Caco-2 (cell line): ENCODE measurements around the gene ELOVL5. TPM values are rescaled to one million over a fixed set of nuclear protein-coding genes. Genes with fewer than 3 reads are reported as not detected.
A peak's percentile ranks its signal among the peaks of the same experiment; 100 is the strongest.
"Not testable (repeated sequence)": the region's sequence is repeated elsewhere in the genome, so short reads cannot be mapped to it uniquely, and the experiment has no call there.

Experiments
- BruUV-seq: library from RNA; stranded (reverse); fragments of 400-500 nt; replicated peaks from 2 replicates; lab custom pipeline; 2021; lab: Mats Ljungman, UMichigan
- CTCF ChIA-PET: fragments of 300-600 bp; sonication (Branson Sonifier 250); formaldehyde crosslinking; loops from one replicate; lab custom pipeline; 2022; ENCODE audit warnings: antibody characterized with exemption; lab: Charles Lee
- POLR2A ChIA-PET: fragments of 300-600 bp; sonication (Branson Sonifier 250); formaldehyde crosslinking; loops from one replicate; lab custom pipeline; 2022; ENCODE audit warnings: antibody characterized with exemption; lab: Charles Lee
- DNase-seq, 2 experiments: peaks; one replicate each; pipeline versions ENCODE4 v3.0.0 to v3.0.0-alpha.2; 2020 to 2022
- H3K27me3 ChIP-seq: replicated peaks from 2 replicates; pipeline ENCODE4 v1.6.0; 2011; ENCODE audit warnings: low read length; ENCODE audit not compliant: control insufficient read depth, insufficient read depth
- H3K36me3 ChIP-seq: 2 replicates; pipeline ENCODE4 v1.5.1; 2011; ENCODE audit warnings: low read length; ENCODE audit not compliant: control insufficient read depth, insufficient read depth
- H3K4me1 ChIP-seq: fragments of 250-450 bp; sonication (Bioruptor Pico); 2 replicates; pipeline ENCODE4 v1.5.1; 2020; ENCODE audit warnings: mild to moderate bottlenecking
- H3K4me3 ChIP-seq: 2 replicates; pipeline ENCODE4 v1.5.1; 2011; ENCODE audit warnings: low read depth, mild to moderate bottlenecking, control low read depth, low read length
- H3K9me3 ChIP-seq: fragments of 250-450 bp; sonication (Bioruptor Pico); 2 replicates; pipeline ENCODE4 v1.5.1; 2020; ENCODE audit warnings: mild to moderate bottlenecking, moderate library complexity
- H3K27ac Mint-ChIP-seq: one replicate; pipeline ENCODE4 v1.8.0; 2022; ENCODE audit warnings: mixed read lengths; ENCODE audit not compliant: unreplicated experiment
- H3K27me3 Mint-ChIP-seq: one replicate; pipeline ENCODE4 v1.8.0; 2022; ENCODE audit warnings: mixed read lengths; ENCODE audit not compliant: insufficient read depth, unreplicated experiment
- H3K36me3 Mint-ChIP-seq: one replicate; pipeline ENCODE4 v1.8.0; 2022; ENCODE audit warnings: mild to moderate bottlenecking, mixed read lengths; ENCODE audit not compliant: insufficient read depth, unreplicated experiment
- H3K4me1 Mint-ChIP-seq: one replicate; pipeline ENCODE4 v1.8.0; 2022; ENCODE audit warnings: low read depth, mixed read lengths; ENCODE audit not compliant: unreplicated experiment
- H3K4me3 Mint-ChIP-seq: one replicate; pipeline ENCODE4 v1.8.0; 2022; ENCODE audit warnings: mild to moderate bottlenecking, moderate library complexity, mixed read lengths; ENCODE audit not compliant: unreplicated experiment
- H3K9me3 Mint-ChIP-seq: one replicate; pipeline ENCODE4 v1.8.0; 2022; ENCODE audit warnings: mixed read lengths; ENCODE audit not compliant: unreplicated experiment
- intact Hi-C: fragments of 100-400 bp; cut with micrococcal nuclease; formaldehyde crosslinking; loops from one replicate; pipeline ENCODE4 v1.10.0; 2022; ENCODE audit not compliant: unreplicated experiment
- total RNA-seq: library from RNA; stranded (reverse); gene quantifications from 2 replicates; pipeline ENCODE4 v1.2.3, GENCODE V29; 2022
- TF ChIP-seq, protein P1 (sequence below), 2 experiments: fragments of 200-600 bp in 1 of 2; IDR thresholded peaks; 1 replicate in 1 of 2; 2 replicates in 1 of 2; pipeline versions ENCODE4 v1.5.1 to v1.8.0; 2011 to 2022; ENCODE audit warnings: antibody characterized with exemption in 1 of 2, control low read depth in 1 of 2, inconsistent platforms in 1 of 2, low read depth in 1 of 2, low read length in 1 of 2, mild to moderate bottlenecking in 1 of 2, moderate library complexity in 1 of 2; ENCODE audit not compliant: insufficient read depth in 1 of 2, severe bottlenecking in 1 of 2, unreplicated experiment in 1 of 2

ELOVL5 gene
- total RNA-seq, 1 experiment from 2014 or later, result 70.4 TPM

DNA sequence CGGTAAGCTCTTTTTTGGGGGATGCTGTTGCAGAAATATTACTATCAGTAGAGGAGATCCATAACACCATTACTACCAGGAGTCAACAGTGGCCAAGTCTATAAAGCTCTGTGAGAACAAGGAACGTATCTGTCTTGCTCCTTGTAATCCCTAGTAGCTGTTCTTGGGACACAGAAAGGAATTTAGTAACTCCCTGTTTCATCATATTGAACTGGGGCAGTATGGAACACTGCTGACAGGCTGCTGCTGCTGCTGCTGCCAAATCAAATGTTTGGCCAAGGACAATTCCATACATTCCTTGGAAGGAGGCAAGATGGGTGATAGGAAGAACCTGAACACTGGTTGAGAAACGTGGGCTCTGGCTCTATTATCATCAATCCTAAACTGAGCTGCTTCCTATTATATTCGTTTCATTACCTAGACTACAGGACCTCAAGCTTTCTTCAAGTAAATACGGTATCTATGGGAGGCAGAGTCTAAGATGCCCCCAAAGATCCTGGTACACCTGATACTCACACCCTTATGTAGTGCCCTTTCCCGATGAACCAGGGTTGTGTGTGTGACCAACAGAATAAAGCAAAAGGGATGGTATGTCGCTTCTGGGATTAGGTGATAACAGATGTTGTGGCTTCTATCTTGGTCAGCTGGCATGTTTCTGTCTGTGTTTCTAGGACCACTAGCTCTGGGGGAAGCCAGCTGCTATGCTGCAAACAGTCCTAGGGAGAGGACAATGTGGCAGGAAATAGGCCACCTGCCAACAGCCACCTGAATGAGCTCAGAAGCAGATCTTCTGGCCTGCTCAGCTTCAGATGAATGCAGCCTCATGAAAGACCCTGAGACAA lies 39.5 kb downstream of the ELOVL5 start:
- no peaks in the 10 kb centered on the region for H3K27me3 ChIP-seq
- Mint-ChIP-seq H3K27me3 (no peaks in the 10 kb centered on the region), H3K4me1 (no peaks in the 10 kb centered on the region), H3K36me3 (no peaks in the 10 kb centered on the region), H3K27ac (peak overlapping the region; percentile 42), H3K9me3 (no peaks in the 10 kb centered on the region), H3K4me3 (no peak overlapping the region)
- TF ChIP-seq, protein P1, sequence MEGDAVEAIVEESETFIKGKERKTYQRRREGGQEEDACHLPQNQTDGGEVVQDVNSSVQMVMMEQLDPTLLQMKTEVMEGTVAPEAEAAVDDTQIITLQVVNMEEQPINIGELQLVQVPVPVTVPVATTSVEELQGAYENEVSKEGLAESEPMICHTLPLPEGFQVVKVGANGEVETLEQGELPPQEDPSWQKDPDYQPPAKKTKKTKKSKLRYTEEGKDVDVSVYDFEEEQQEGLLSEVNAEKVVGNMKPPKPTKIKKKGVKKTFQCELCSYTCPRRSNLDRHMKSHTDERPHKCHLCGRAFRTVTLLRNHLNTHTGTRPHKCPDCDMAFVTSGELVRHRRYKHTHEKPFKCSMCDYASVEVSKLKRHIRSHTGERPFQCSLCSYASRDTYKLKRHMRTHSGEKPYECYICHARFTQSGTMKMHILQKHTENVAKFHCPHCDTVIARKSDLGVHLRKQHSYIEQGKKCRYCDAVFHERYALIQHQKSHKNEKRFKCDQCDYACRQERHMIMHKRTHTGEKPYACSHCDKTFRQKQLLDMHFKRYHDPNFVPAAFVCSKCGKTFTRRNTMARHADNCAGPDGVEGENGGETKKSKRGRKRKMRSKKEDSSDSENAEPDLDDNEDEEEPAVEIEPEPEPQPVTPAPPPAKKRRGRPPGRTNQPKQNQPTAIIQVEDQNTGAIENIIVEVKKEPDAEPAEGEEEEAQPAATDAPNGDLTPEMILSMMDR (IDR thresholded peaks at IDR 0.05; ENCODE audit: insufficient read depth in 1 of 2, low read depth in 1 of 2, low read length in 1 of 2, severe bottlenecking in 1 of 2, unreplicated experiment in 1 of 2), result no peak
- ChIA-PET CTCF (no interaction called here), POLR2A (no interaction called here)
- intact Hi-C loops, result no loop called here
- no peaks in the 10 kb centered on the region for H3K9me3 ChIP-seq
- no peak overlapping the region for H3K4me3 ChIP-seq
- peak in 1 of 2 experiments; percentile 24 for DNase-seq
- no peaks in the 10 kb centered on the region for H3K36me3 ChIP-seq
- no TSS peak for BruUV-seq
- H3K4me1 ChIP-seq, result no peaks in the 10 kb centered on the region; the same call in 1 of the 2 replicates

DNA sequence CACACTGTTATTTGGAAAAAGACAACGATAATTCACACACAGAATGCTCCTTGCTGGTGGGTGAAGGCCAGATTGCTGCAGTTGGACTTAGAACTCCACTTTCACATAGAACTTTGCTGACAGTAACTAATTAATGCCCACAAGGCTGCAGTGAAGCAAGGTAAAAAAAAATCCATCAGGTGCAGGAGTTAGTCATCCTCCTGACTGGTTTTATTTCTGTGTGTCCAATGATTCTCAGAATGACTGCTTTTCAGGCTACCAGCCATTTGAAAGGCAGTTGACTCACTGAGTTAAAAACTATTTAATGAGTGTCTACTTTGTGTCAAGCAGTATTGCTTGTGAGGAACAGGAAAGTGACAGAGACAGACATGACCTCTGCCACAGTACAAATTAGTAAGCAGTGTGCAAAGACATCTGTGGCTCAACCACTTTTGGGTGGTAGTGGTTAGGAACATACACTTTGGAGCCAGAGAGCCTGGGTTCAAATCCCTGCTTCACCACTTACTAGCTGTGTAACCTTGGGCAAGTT lies 41.9 kb downstream of the ELOVL5 start:
- peaks cover 14% of the 10 kb centered on the region for H3K4me1 Mint-ChIP-seq
- CTCF ChIA-PET, result no interaction called here
- BruUV-seq, result no TSS peak
- no peak overlapping the region for H3K4me3 Mint-ChIP-seq
- POLR2A ChIA-PET, result no interaction called here
- no peaks in the 10 kb centered on the region for H3K9me3 Mint-ChIP-seq
- Histone ChIP-seq H3K27me3 (no peaks in the 10 kb centered on the region), H3K9me3 (no peaks in the 10 kb centered on the region), H3K4me3 (no peak overlapping the region), H3K36me3 (no peaks in the 10 kb centered on the region), H3K4me1 (peaks cover 13% of the 10 kb centered on the region)
- intact Hi-C loops, result no loop called here
- DNase-seq, result no peak
- H3K27me3 Mint-ChIP-seq, result no peaks in the 10 kb centered on the region
- no peak overlapping the region for H3K27ac Mint-ChIP-seq
- TF ChIP-seq, protein P1 (IDR thresholded peaks at IDR 0.05; ENCODE audit: insufficient read depth in 1 of 2, low read depth in 1 of 2, low read length in 1 of 2, severe bottlenecking in 1 of 2, unreplicated experiment in 1 of 2), result no peak
- no peaks in the 10 kb centered on the region for H3K36me3 Mint-ChIP-seq

DNA sequence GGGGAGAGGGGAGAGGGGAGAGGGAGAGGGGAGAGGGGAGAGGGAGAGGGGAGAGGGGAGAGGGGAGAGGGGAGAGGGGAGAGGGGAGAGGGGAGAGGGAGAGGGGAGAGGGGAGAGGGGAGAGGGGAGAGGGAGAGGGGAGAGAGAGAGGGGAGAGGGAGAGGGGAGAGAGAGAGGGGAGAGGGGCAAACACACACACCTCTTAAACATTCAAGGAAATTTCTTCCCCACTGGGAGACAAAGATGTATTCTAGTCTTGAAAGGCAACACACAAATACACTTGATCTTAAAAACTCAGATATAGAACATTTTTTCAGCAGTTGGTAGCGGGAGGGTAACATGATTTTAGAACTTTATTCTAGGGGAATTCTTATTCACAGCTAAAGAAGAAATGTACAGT lies 42.5 kb downstream of the ELOVL5 start:
- BruUV-seq, POLR2A ChIA-PET, H3K27me3 Mint-ChIP-seq, H3K36me3 Mint-ChIP-seq, H3K9me3 ChIP-seq, H3K27me3 ChIP-seq, intact Hi-C loops, H3K36me3 ChIP-seq, H3K9me3 Mint-ChIP-seq, DNase-seq, H3K4me3 Mint-ChIP-seq, CTCF ChIA-PET, H3K4me3 ChIP-seq, H3K27ac Mint-ChIP-seq: not testable (repeated sequence)
- peaks cover 20% of the 10 kb centered on the region for H3K4me1 Mint-ChIP-seq
- H3K4me1 ChIP-seq, result peaks cover 13% of the 10 kb centered on the region

DNA sequence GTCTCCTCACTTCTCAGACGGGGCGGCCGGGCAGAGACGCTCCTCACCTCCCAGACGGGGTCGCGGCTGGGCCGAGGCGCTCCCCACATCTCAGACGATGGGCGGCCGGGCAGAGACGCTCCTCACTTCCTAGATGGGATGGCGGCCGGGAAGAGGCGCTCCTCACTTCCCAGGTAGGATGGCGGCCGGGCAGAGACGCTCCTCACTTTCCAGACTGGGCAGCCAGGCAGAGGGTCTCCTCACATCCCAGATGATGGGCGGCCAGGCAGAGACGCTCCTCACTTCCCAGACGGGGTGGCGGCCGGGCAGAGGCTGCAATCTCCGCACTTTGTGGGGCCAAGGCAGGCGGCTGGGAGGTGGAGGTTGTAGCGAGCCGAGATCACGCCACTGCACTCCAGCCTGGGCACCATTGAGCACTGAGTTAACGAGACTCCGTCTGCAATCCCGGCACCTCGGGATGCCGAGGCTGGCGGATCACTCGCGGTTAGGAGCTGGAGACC lies 43.2 kb downstream of the ELOVL5 start:
- H3K4me3 ChIP-seq, DNase-seq, BruUV-seq, H3K4me3 Mint-ChIP-seq, H3K27ac Mint-ChIP-seq, intact Hi-C loops, H3K9me3 Mint-ChIP-seq, H3K36me3 Mint-ChIP-seq, H3K9me3 ChIP-seq, POLR2A ChIA-PET, H3K36me3 ChIP-seq, H3K27me3 Mint-ChIP-seq, H3K27me3 ChIP-seq, CTCF ChIA-PET: not testable (repeated sequence)
- H3K4me1 Mint-ChIP-seq, result peaks cover 20% of the 10 kb centered on the region
- peaks cover 13% of the 10 kb centered on the region for H3K4me1 ChIP-seq

DNA sequence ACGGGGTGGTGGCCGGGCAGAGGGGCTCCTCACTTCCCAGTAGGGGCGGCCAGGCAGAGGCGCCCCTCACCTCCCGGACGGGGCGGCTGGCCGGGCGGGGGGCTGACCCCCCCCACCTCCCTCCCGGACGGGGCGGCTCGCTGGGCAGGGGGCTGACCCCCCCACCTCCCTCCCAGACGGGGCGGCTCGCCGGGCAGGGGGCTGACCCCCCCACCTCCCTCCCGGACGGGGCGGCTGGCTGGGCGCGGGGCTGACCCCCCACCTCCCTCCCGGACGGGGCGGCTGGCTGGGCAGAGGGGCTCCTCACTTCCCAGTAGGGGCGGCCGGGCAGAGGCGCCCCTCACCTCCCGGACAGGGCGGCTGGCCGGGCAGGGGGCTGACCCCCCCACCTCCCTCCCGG lies 43.8 kb downstream of the ELOVL5 start:
- BruUV-seq, intact Hi-C loops: not testable (repeated sequence)

More for the DNA sequence above, 43.8 kb downstream of the ELOVL5 start:
- H3K4me1 Mint-ChIP-seq, result peaks cover 20% of the 10 kb centered on the region
- H3K36me3 ChIP-seq, H3K4me3 ChIP-seq, H3K27ac Mint-ChIP-seq, DNase-seq, H3K9me3 ChIP-seq, POLR2A ChIA-PET, H3K9me3 Mint-ChIP-seq, H3K27me3 Mint-ChIP-seq, CTCF ChIA-PET, H3K4me3 Mint-ChIP-seq, H3K27me3 ChIP-seq, H3K36me3 Mint-ChIP-seq: not testable (repeated sequence)
- peaks cover 13% of the 10 kb centered on the region for H3K4me1 ChIP-seq
